Measurements from ENCODE around the gene C2orf81. TPM values are rescaled to one million over a fixed set of nuclear protein-coding genes. Genes with fewer than 3 reads are reported as not detected.

The C2orf81 gene
- polyA plus RNA-seq, 2 of the 4 experiments (the other 2 are of a cell fraction): 0.88 to 2.0 TPM

- peak; percentile 99 for TF ChIP-seq PBX3 (IDR thresholded peaks at IDR 0.05)
- no peak for TF ChIP-seq CHD4 (IDR thresholded peaks at IDR 0.05; ENCODE audit: borderline replicate concordance)
- no peak for TF ChIP-seq NFE2L2 (conservative IDR thresholded peaks at IDR 0.05; ENCODE audit: low read length)
- no peak for TF ChIP-seq MAFK (IDR thresholded peaks at IDR 0.05; ENCODE audit: partially characterized antibody)
- no peak for TF ChIP-seq MYC (IDR thresholded peaks at IDR 0.05; ENCODE audit: borderline replicate concordance, low read length)
- TF ChIP-seq CBX2 (IDR thresholded peaks at IDR 0.05; ENCODE audit: borderline replicate concordance, low read depth): no peak
- TF ChIP-seq HOXB13 (CRISPR knock-in tag; IDR thresholded peaks at IDR 0.05; ENCODE audit: low read depth): peak; percentile 76; the same call in 1 of the 2 replicates
- no peak for TF ChIP-seq USF2 (IDR thresholded peaks at IDR 0.05)
- no peak for TF ChIP-seq BHLHE40 (IDR thresholded peaks at IDR 0.05; ENCODE audit: low read depth, low read length)
- no peak for TF ChIP-seq SREBF2 (IDR thresholded peaks at IDR 0.05)
- no peak for TF ChIP-seq HDAC2 (IDR thresholded peaks at IDR 0.05)
- TF ChIP-seq ELK1 (IDR thresholded peaks at IDR 0.05; ENCODE audit: low read depth, low read length): no peak
- peak; percentile 23; the same call in 1 of the 2 replicates for TF ChIP-seq GATA3 (IDR thresholded peaks at IDR 0.05; ENCODE audit: borderline replicate concordance)
- peak; percentile 16 for TF ChIP-seq CHD2 (IDR thresholded peaks at IDR 0.05; ENCODE audit: low read length, partially characterized antibody)
- TF ChIP-seq POLR2AphosphoS2 (conservative IDR thresholded peaks at IDR 0.05; ENCODE audit: low read length): no peak
- no peak for TF ChIP-seq RAD21 (conservative IDR thresholded peaks at IDR 0.05 in 1 of 2, IDR thresholded peaks at IDR 0.05 in 1 of 2)
- TF ChIP-seq FOXS1 (CRISPR knock-in tag; IDR thresholded peaks at IDR 0.05): peak; percentile 88
- TF ChIP-seq FOSB (CRISPR knock-in tag; IDR thresholded peaks at IDR 0.05): 0 out of 2 replicates have a peak, but pooled peaks have one; percentile 71
- TF ChIP-seq NPAS2 (CRISPR knock-in tag; IDR thresholded peaks at IDR 0.05; ENCODE audit: borderline replicate concordance): no peak
- TF ChIP-seq ZSCAN20 (CRISPR knock-in tag; IDR thresholded peaks at IDR 0.05): no peak
- TF ChIP-seq, protein P1, sequence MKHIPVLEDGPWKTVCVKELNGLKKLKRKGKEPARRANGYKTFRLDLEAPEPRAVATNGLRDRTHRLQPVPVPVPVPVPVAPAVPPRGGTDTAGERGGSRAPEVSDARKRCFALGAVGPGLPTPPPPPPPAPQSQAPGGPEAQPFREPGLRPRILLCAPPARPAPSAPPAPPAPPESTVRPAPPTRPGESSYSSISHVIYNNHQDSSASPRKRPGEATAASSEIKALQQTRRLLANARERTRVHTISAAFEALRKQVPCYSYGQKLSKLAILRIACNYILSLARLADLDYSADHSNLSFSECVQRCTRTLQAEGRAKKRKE (CRISPR knock-in tag; IDR thresholded peaks at IDR 0.05; ENCODE audit: low read depth): peak; percentile 85
- no peak for TF ChIP-seq HEYL (CRISPR knock-in tag; IDR thresholded peaks at IDR 0.05)
- no peak for TF ChIP-seq CTCF (IDR thresholded peaks at IDR 0.05)
- peak; percentile 81 for TF ChIP-seq RFX5 (IDR thresholded peaks at IDR 0.05)
- TF ChIP-seq ZFP36 (IDR thresholded peaks at IDR 0.05; ENCODE audit: borderline replicate concordance, partially characterized antibody): no peak
- TF ChIP-seq HES2 (IDR thresholded peaks at IDR 0.05): no peak
- TF ChIP-seq CEBPB (IDR thresholded peaks at IDR 0.05): no peak
- TF ChIP-seq KDM1A (IDR thresholded peaks at IDR 0.05; ENCODE audit: low read depth): no peak
- TF ChIP-seq TFCP2L1 (CRISPR knock-in tag; IDR thresholded peaks at IDR 0.05): no peak; the same call in 1 of the 2 replicates
- TF ChIP-seq NR3C1 (IDR thresholded peaks at IDR 0.05): no peak
- no peak for TF ChIP-seq SMC3 (IDR thresholded peaks at IDR 0.05)
- TF ChIP-seq ZNF302 (CRISPR knock-in tag; IDR thresholded peaks at IDR 0.05): no peak
- no peak; the same call in 1 of the 2 replicates for TF ChIP-seq MAX (IDR thresholded peaks at IDR 0.05)
- TF ChIP-seq RNF2 (IDR thresholded peaks at IDR 0.05; ENCODE audit: borderline replicate concordance, low read depth): no peak
- TF ChIP-seq ESRRA (IDR thresholded peaks at IDR 0.05; ENCODE audit: borderline replicate concordance, low read length): no peak
Measured at GRCh38 chr2:74458132-74458937, 36.9 kb upstream of the C2orf81 start, which contains the start of gene WBP1 (continued).
